Measurements from ENCODE around the gene AGBL4.

The AGBL4 gene

DNA sequence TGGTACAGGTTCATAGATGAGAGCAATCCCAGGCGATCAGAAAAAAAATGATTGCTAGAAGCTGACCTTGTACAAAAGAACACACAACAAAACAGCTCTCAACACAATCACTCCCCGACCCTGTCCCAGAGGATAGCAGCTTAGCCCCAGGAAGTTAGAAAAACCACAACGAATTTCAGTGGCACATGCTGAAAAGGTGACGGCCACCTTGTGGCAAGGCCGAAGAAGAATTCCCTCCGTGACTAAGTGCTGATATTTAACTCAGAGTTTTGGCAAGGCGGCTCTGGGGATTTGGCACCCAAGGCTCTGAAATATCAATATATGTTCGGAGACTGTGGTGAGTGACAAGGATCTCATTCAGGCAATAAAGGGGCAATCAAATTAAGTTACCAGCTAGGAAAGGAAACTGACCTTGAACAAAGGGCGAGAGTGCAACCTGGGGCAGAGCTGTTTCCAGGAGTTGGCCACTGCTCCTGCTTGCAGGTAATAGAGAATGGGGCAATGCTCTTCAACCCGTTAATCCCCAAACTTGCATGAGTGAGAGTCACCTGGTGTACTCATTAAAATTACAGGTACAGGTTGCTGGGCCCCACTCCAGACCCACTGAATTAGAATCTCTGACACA, 1343.2 kb downstream of the AGBL4 start:
- Histone ChIP-seq H3K9me3 (no peaks in the 10 kb centered on the region), H3K9ac (peak overlapping the region; percentile 53; the same call in 1 of the 2 replicates), H3K27ac (no peak overlapping the region), H3K4me1 (peaks cover 47% of the 10 kb centered on the region), H3K36me3 (no peaks in the 10 kb centered on the region), H3K27me3 (no peaks in the 10 kb centered on the region), H3K4me3 (no peak overlapping the region), H3K4me2 (peak overlapping the region; percentile 79), H4K20me1 (no peaks in the 10 kb centered on the region)
- no peak for TF ChIP-seq Cebpa-rat (IDR thresholded peaks at IDR 0.05)

GRCh38 chr1:48679859-48680258, 1343.9 kb downstream of the AGBL4 start:
- Histone ChIP-seq H3K4me2 (peak overlapping the region; percentile 79), H3K9me3 (no peaks in the 10 kb centered on the region), H3K27ac (no peak overlapping the region), H3K27me3 (no peaks in the 10 kb centered on the region), H4K20me1 (no peaks in the 10 kb centered on the region), H3K9ac (peak overlapping the region; percentile 53; the same call in 1 of the 2 replicates), H3K36me3 (no peaks in the 10 kb centered on the region), H3K4me1 (peaks cover 50% of the 10 kb centered on the region), H3K4me3 (no peak overlapping the region)
- TF ChIP-seq Cebpa-rat (IDR thresholded peaks at IDR 0.05), result no peak

GRCh38 chr1:48678710-48679505, 1344.8 kb downstream of the AGBL4 start:
- Histone ChIP-seq H3K4me3 (no peak overlapping the region), H3K9ac (no peak overlapping the region), H3K27me3 (no peaks in the 10 kb centered on the region), H4K20me1 (no peaks in the 10 kb centered on the region), H3K27ac (no peak overlapping the region), H3K4me1 (peaks cover 54% of the 10 kb centered on the region), H3K36me3 (no peaks in the 10 kb centered on the region), H3K9me3 (no peaks in the 10 kb centered on the region), H3K4me2 (peak overlapping the region; percentile 79)
- no peak for TF ChIP-seq Cebpa-rat (IDR thresholded peaks at IDR 0.05)

DNA sequence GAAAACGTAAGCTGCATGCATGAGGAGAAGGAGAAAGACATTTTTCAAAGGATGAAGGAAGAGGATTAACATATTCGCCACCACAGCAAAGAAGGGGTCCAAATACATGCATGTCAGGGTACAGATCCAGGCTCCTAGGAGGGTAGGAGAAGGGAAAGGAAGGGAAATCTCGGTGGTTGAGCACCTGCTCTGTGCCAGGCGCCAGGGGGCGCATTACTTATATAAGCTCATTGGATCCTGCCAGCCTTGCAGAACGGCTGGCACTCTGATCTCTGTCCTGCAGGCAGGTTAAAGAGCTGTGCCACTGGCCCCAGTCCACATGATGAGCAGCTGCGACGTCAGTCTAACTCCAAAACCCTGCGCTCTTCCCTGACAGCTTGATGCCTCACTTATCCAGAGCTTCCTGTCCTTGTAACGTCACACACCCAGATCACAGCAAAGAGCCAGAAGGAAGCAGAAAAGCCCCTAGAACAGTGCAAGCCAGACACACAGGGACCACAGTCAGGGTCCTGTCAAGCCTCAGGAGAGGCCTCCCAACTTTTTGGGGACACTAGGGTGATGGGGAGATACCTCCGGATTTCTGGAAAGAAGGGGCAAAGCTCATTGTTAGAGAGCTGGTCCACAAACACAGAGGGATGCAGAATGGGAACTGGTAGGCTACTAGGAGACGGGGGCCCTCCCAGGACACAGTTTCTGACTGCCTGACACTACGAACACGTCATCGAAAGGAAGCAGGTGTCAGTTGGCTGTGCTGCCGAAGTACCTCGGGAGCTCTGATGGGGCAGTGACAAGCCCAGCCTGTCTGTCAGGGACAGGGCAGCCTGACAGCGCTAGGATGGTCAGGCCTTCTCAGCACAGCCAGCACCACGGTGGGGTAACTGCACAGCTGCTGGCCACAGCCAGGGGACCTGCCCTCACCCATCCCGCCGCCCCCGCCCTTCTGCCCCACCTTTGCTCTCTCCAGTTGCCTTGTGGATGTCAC, 1346.2 kb downstream of the AGBL4 start:
- Histone ChIP-seq H3K4me2 (peak overlapping the region; percentile 79), H3K9ac (no peak overlapping the region)

DNA sequence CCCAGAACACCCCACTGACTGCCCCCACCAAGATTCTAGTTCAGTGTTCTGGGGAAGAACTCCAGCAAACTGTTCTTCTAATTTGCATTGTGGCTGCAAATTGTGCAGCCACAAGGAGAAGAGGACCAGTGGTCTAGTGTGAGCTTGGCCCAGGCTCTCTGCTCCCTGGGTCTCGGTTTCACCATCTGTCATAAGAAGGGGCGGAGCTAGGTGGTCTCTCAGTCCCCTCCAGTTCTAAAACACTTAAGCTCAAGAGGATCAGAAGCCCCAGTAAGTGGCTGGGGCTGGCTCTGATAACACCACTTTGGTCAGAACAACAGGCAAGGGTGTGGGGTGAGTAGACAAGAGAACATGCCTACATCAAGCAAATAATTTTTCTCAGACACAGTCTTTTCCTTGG, 1346.9 kb downstream of the AGBL4 start:
- no peaks in the 10 kb centered on the region for H4K20me1 ChIP-seq
- no peak overlapping the region for H3K4me3 ChIP-seq
- no peak overlapping the region for H3K9ac ChIP-seq
- H3K9me3 ChIP-seq, result no peaks in the 10 kb centered on the region
- no peak overlapping the region for H3K27ac ChIP-seq
- H3K27me3 ChIP-seq, result no peaks in the 10 kb centered on the region
- H3K36me3 ChIP-seq, result no peaks in the 10 kb centered on the region
- H3K4me2 ChIP-seq, result peak overlapping the region; percentile 79
- H3K4me1 ChIP-seq, result peaks cover 68% of the 10 kb centered on the region
- TF ChIP-seq Cebpa-rat (IDR thresholded peaks at IDR 0.05), result no peak

More for the DNA sequence above, 1346.2 kb downstream of the AGBL4 start:
- H3K4me3 ChIP-seq, result no peak overlapping the region
- H3K36me3 ChIP-seq, result no peaks in the 10 kb centered on the region
- H3K27me3 ChIP-seq, result no peaks in the 10 kb centered on the region
- H3K4me1 ChIP-seq, result peaks cover 60% of the 10 kb centered on the region
- H3K27ac ChIP-seq, result no peak overlapping the region
- no peaks in the 10 kb centered on the region for H4K20me1 ChIP-seq
- TF ChIP-seq Cebpa-rat (IDR thresholded peaks at IDR 0.05), result no peak
- no peaks in the 10 kb centered on the region for H3K9me3 ChIP-seq

DNA sequence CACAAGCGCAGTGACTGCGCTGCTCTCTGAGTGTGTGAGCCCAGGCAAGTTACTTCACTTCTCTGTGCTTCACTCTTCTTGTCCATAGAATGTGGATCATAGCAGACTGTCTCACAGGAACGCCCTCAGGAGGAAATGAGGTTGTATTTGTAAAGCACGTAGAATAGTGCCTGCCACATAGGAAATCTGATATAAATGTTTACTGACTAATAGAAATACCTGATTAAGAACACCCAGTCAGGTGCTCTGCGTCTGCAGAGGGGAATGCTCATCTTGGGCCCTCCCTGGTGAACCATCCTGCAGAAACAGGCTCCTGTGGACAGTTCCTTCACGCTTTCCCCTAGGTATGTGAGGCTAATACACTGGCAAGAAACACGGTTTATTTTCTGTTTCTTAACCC, 1347.4 kb downstream of the AGBL4 start:
- TF ChIP-seq Cebpa-rat (IDR thresholded peaks at IDR 0.05), result no peak
- Histone ChIP-seq H4K20me1 (no peaks in the 10 kb centered on the region), H3K4me3 (no peak overlapping the region), H3K4me2 (no peak overlapping the region), H3K27me3 (no peaks in the 10 kb centered on the region), H3K27ac (no peak overlapping the region), H3K9me3 (no peaks in the 10 kb centered on the region), H3K4me1 (peaks cover 72% of the 10 kb centered on the region), H3K9ac (no peak overlapping the region), H3K36me3 (no peaks in the 10 kb centered on the region)

DNA sequence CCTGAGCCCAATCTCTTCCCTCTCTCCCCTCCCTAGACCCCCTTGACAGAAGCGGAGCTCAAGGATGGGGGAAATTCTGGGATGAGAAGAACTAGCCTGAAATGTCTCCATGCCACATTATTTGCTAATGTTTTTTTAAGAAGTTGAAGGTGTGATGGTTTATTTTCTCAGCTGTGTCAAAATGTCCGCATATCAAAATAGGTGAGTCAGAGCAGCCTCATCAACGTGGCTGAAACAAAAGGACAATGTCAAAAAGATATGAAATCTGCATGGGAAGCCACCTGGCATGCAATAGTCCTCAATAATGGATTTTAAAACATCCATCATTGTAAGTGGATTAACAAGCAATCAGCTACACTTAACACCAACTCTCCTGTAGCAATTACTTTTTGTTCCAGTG, 1348.5 kb downstream of the AGBL4 start:
- no peak for TF ChIP-seq Cebpa-rat (IDR thresholded peaks at IDR 0.05)
- peaks cover 75% of the 10 kb centered on the region for H3K4me1 ChIP-seq
- no peak overlapping the region for H3K4me2 ChIP-seq

DNA sequence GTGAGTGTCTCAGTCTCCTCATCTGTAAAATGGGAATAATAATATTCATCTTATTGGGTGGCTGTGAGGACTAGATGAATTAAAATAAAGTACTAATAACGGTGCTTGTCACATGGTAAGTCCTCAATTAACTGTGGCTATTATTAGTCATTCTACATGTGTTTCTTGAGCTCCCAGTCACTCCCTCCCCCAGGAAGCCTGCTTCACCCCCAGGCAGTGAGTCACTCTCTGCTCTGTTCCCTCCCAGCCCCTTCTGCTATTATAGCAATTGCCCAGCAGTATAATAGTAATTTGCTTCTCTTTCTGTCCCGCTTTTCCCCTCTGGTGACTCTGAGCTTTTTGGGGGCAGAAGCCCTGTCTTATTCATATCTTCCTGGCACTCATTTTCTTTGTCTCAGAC, 1349.1 kb downstream of the AGBL4 start:
- peaks cover 69% of the 10 kb centered on the region for H3K4me1 ChIP-seq
- no peak overlapping the region for H3K27ac ChIP-seq
- no peak overlapping the region for H3K4me3 ChIP-seq
- H4K20me1 ChIP-seq, result no peaks in the 10 kb centered on the region
- no peaks in the 10 kb centered on the region for H3K36me3 ChIP-seq
- no peak for TF ChIP-seq Cebpa-rat (IDR thresholded peaks at IDR 0.05)
- H3K27me3 ChIP-seq, result no peaks in the 10 kb centered on the region
- H3K9ac ChIP-seq, result no peak overlapping the region
- H3K4me2 ChIP-seq, result no peak overlapping the region
- no peaks in the 10 kb centered on the region for H3K9me3 ChIP-seq

More for the DNA sequence above, 1348.5 kb downstream of the AGBL4 start:
- Histone ChIP-seq H3K4me3 (no peak overlapping the region), H3K36me3 (no peaks in the 10 kb centered on the region), H3K27ac (no peak overlapping the region), H3K9me3 (no peaks in the 10 kb centered on the region), H3K9ac (no peak overlapping the region), H4K20me1 (no peaks in the 10 kb centered on the region), H3K27me3 (no peaks in the 10 kb centered on the region)

DNA sequence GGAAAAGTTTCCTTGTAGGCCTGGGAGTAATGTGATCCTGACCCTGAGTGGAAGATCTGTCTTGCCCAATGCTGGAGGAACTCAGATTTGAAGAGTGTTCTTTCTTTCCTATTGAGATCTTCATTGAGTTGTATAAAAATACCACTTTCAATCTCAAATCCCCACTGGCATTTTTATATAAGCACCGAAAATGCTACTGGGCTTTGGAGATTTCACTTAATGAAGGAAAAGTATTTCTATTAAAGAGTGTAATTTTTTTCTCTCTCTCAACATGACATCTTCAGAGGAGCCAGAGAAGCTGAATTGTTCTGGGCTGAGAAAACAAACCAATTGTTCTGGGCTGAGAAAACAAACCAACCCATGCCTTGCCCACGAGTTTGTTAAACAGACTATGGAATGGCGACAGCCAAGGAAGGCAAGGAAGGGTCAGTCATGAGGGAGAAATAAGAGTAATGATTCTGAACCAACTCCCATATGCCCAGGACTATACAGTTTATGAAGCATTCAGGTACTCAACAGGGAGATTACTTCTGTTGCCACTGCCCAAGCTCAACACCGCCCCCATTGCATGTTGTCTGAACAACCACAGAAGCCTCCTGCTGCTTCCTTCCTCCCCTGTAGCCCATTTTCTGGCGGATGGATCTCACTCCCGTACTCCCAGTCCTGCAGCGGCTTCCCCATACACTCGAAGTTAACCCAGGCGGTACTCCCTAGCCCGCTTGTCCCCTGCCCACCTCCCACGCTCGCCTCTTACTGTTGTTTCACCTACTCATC, 1350.2 kb downstream of the AGBL4 start:
- H3K9me3 ChIP-seq, result no peaks in the 10 kb centered on the region
- H4K20me1 ChIP-seq, result no peaks in the 10 kb centered on the region
- H3K36me3 ChIP-seq, result no peaks in the 10 kb centered on the region
- no peak overlapping the region for H3K9ac ChIP-seq
- TF ChIP-seq Cebpa-rat (IDR thresholded peaks at IDR 0.05), result no peak
- no peak overlapping the region for H3K27ac ChIP-seq
- H3K4me2 ChIP-seq, result no peak overlapping the region
- peaks cover 58% of the 10 kb centered on the region for H3K4me1 ChIP-seq
- no peak overlapping the region for H3K4me3 ChIP-seq
- H3K27me3 ChIP-seq, result no peaks in the 10 kb centered on the region

All from BLaER1 (cell line).